H1 (cell line): ENCODE measurements around the gene ACO1. TPM values are rescaled to one million over a fixed set of nuclear protein-coding genes. Genes with fewer than 3 reads are reported as not detected.

Experiments
- CTCF ChIA-PET: fragments of 300-600 bp; sonication (Branson Sonifier 250); formaldehyde crosslinking; loops from one replicate; lab custom pipeline; 2021; ENCODE audit not compliant: partially characterized antibody; lab: Charles Lee
- POLR2A ChIA-PET: fragments of 300-600 bp; sonication (Branson Sonifier 250); formaldehyde crosslinking; loops from one replicate; lab custom pipeline; 2021; ENCODE audit warnings: inconsistent platforms; ENCODE audit not compliant: partially characterized antibody; lab: Charles Lee
- DNase-seq, 2 experiments: peaks; one replicate each; pipeline versions ENCODE4 v3.0.0 to v3.0.0-alpha.2; 2010 to 2022; ENCODE audit warnings: low spot score in 2 of 2, low read depth in 1 of 2, mixed read lengths in 1 of 2
- FAIRE-seq: peaks from 2 replicates; lab custom pipeline; 2011; peaks lifted over from hg19 to GRCh38; lab: Jason Lieb, UNC
- H2AFZ ChIP-seq: 2 replicates; pipeline ENCODE4 v1.8.1; 2012; ENCODE audit warnings: low read length, inconsistent platforms
- H2AK5ac ChIP-seq: 2 replicates; pipeline ENCODE4 v1.6.1; 2013; ENCODE audit warnings: low read depth, low read length
- H2BK120ac ChIP-seq: replicated peaks from 2 replicates; pipeline ENCODE3; 2013; ENCODE audit warnings: low read depth, low read length, inconsistent platforms
- H2BK12ac ChIP-seq: 2 replicates; pipeline ENCODE4 v1.6.1; 2013; ENCODE audit warnings: low read depth, low read length
- H2BK15ac ChIP-seq: 2 replicates; pipeline ENCODE4 v1.6.1; 2013; ENCODE audit warnings: low read length
- H2BK20ac ChIP-seq: 2 replicates; pipeline ENCODE4 v1.6.1; 2013; ENCODE audit warnings: low read length
- H2BK5ac ChIP-seq: 2 replicates; pipeline ENCODE4 v1.6.1; 2013; ENCODE audit warnings: low read depth, low read length
- H3K14ac ChIP-seq: 2 replicates; pipeline ENCODE4 v1.6.1; 2013; ENCODE audit warnings: inconsistent platforms; ENCODE audit not compliant: insufficient read length
- H3K18ac ChIP-seq: 2 replicates; pipeline ENCODE4 v1.6.1; 2013; ENCODE audit warnings: low read length; ENCODE audit errors: extremely low read depth
- H3K23ac ChIP-seq: 2 replicates; pipeline ENCODE4 v1.6.1; 2013; ENCODE audit warnings: inconsistent platforms; ENCODE audit not compliant: insufficient read length
- H3K23me2 ChIP-seq: 2 replicates; pipeline ENCODE4 v1.6.1; 2013; ENCODE audit warnings: low read depth, low read length
- H3K27ac ChIP-seq: 2 replicates; pipeline ENCODE4 v1.6.1; 2011; ENCODE audit warnings: low read depth, low read length, inconsistent platforms
- H3K27me3 ChIP-seq, 4 experiments: replicated peaks in 1 of 4; 1 replicate in 1 of 4; 2 replicates in 3 of 4; pipeline versions ENCODE4 v1.6.1 to v1.8.1; 2011 to 2013; ENCODE audit warnings: low read length in 3 of 4, mild to moderate bottlenecking in 3 of 4, inconsistent platforms in 2 of 4, mixed read lengths in 2 of 4, moderate library complexity in 1 of 4; ENCODE audit not compliant: control insufficient read depth in 3 of 4, insufficient read depth in 3 of 4; ENCODE audit errors: extremely low read depth in 1 of 4
- H3K36me3 ChIP-seq, 4 experiments: 2 replicates each; pipeline versions ENCODE4 v1.6.1 to v1.8.1; 2011 to 2013; ENCODE audit warnings: mild to moderate bottlenecking in 4 of 4, low read length in 3 of 4, moderate library complexity in 2 of 4, control low read depth in 1 of 4, inconsistent platforms in 1 of 4; ENCODE audit not compliant: insufficient read depth in 4 of 4, control insufficient read depth in 2 of 4
- H3K4ac ChIP-seq: replicated peaks from 2 replicates; pipeline ENCODE3; 2013; ENCODE audit warnings: low read length, low read depth, mixed read lengths, inconsistent platforms; ENCODE audit not compliant: insufficient read length
- H3K4me1 ChIP-seq, 4 experiments: replicated peaks in 1 of 4; 1 replicate in 1 of 4; 2 replicates in 3 of 4; pipeline versions ENCODE4 v1.6.1 to v1.8.1; 2011 to 2013; ENCODE audit warnings: low read length in 3 of 4, inconsistent platforms in 2 of 4, mixed read lengths in 1 of 4; ENCODE audit not compliant: insufficient read depth in 4 of 4, control insufficient read depth in 3 of 4
- H3K4me2 ChIP-seq, 2 experiments: 2 replicates each; pipeline versions ENCODE4 v1.6.1 to v1.8.1; 2011 to 2013; ENCODE audit warnings: low read depth in 2 of 2, low read length in 2 of 2, control low read depth in 1 of 2, inconsistent platforms in 1 of 2, mild to moderate bottlenecking in 1 of 2; ENCODE audit not compliant: insufficient read depth in 1 of 2
- H3K4me3 ChIP-seq, 4 experiments: fragments of 200-600, 300-600 bp in 1 of 4; sonication (generic), shearing (Covaris generic), sonication (Bioruptor Twin) in 1 of 4; 2 replicates each; pipeline versions ENCODE4 v1.5.1 to v1.8.1; 2011 to 2016; ENCODE audit warnings: low read length in 4 of 4, low read depth in 3 of 4, control low read depth in 2 of 4, inconsistent platforms in 2 of 4, mild to moderate bottlenecking in 2 of 4, mixed read lengths in 1 of 4, moderate library complexity in 1 of 4; ENCODE audit not compliant: insufficient read depth in 2 of 4; ENCODE audit errors: extremely low read depth in 1 of 4
- H3K56ac ChIP-seq: replicated peaks from 2 replicates; pipeline ENCODE3; 2013; ENCODE audit warnings: low read depth, mild to moderate bottlenecking, mixed read lengths, low read length, inconsistent platforms; ENCODE audit not compliant: insufficient read length
- H3K79me1 ChIP-seq: 2 replicates; pipeline ENCODE4 v1.6.1; 2013; ENCODE audit warnings: low read depth, low read length, control low read depth
- H3K79me2 ChIP-seq, 2 experiments: 2 replicates each; pipeline versions ENCODE4 v1.6.1 to v1.8.1; 2012 to 2013; ENCODE audit warnings: low read length in 2 of 2, mild to moderate bottlenecking in 2 of 2, inconsistent platforms in 1 of 2; ENCODE audit not compliant: insufficient read depth in 2 of 2, control insufficient read depth in 1 of 2
- H3K9ac ChIP-seq, 4 experiments: replicated peaks in 1 of 4; 1 replicate in 1 of 4; 2 replicates in 3 of 4; pipeline versions ENCODE4 v1.6.1 to v1.8.1; 2011 to 2013; ENCODE audit warnings: low read depth in 3 of 4, low read length in 3 of 4, control low read depth in 2 of 4, mild to moderate bottlenecking in 2 of 4, moderate library complexity in 2 of 4, inconsistent platforms in 1 of 4; ENCODE audit errors: extremely low read depth in 1 of 4
- H3K9me3 ChIP-seq, 2 experiments: 2 replicates each; pipeline versions ENCODE4 v1.6.1 to v1.8.1; 2012 to 2013; ENCODE audit warnings: mild to moderate bottlenecking in 2 of 2, moderate library complexity in 2 of 2, control low read depth in 1 of 2, inconsistent platforms in 1 of 2, low read depth in 1 of 2, low read length in 1 of 2, mixed read lengths in 1 of 2; ENCODE audit not compliant: insufficient read depth in 2 of 2
- H4K20me1 ChIP-seq, 2 experiments: replicated peaks in 1 of 2; 2 replicates each; pipeline versions ENCODE3 to v1.8.1; 2011 to 2013; ENCODE audit warnings: inconsistent platforms in 2 of 2, low read length in 2 of 2, mild to moderate bottlenecking in 1 of 2; ENCODE audit not compliant: insufficient read depth in 2 of 2, control insufficient read depth in 1 of 2
- H4K5ac ChIP-seq: 2 replicates; pipeline ENCODE4 v1.6.1; 2013; ENCODE audit warnings: low read length, low read depth, mixed read lengths, inconsistent platforms; ENCODE audit not compliant: insufficient read length
- H4K8ac ChIP-seq: 2 replicates; pipeline ENCODE4 v1.8.0; 2013; ENCODE audit warnings: mild to moderate bottlenecking, moderate library complexity, low read length, inconsistent platforms; ENCODE audit not compliant: insufficient read depth; ENCODE audit errors: extremely low read depth
- H4K91ac ChIP-seq: replicated peaks from 2 replicates; pipeline ENCODE3; 2013; ENCODE audit warnings: low read length, mixed read lengths, inconsistent platforms; ENCODE audit not compliant: insufficient read length
- KDM1A ChIP-seq: fragments of 200-600, 300-600 bp; sonication (generic); IDR thresholded peaks from 2 replicates; pipeline ENCODE4 v1.7.1; 2016; ENCODE audit warnings: mild to moderate bottlenecking, low read length, borderline replicate concordance
- POLR2A ChIP-seq, 2 experiments: IDR thresholded peaks; 1 replicate in 1 of 2; 2 replicates in 1 of 2; pipeline ENCODE4 v1.6.1; 2011; ENCODE audit warnings: low read depth in 2 of 2, low read length in 2 of 2, mild to moderate bottlenecking in 2 of 2; ENCODE audit errors: control extremely low read depth in 1 of 2
- WGBS, 2 experiments: shearing (Covaris generic) in 1 of 2; methylation state at CpG; one replicate each; pipeline versions ENCODE4 v1.1.6 to v1.1.7; 2013 to 2015; ENCODE audit warnings: low lambda C conversion rate in 2 of 2, mixed read lengths in 2 of 2, inconsistent platforms in 1 of 2, low coverage in 1 of 2, missing lambda C conversion rate in 1 of 2; ENCODE audit not compliant: insufficient replicate concordance in 2 of 2, insufficient coverage in 1 of 2, insufficient read length in 1 of 2; ENCODE audit errors: extremely low coverage in 1 of 2, missing lambda C conversion rate in 1 of 2; 5-methylcytosine and 5-hydroxymethylcytosine counted together
- polyA plus RNA-seq, 7 experiments: library from polyadenylated mRNA; depleted of rRNA in 3 of 7; stranded (reverse) in 5 of 7; unstranded in 2 of 7; fragments of >200 nt in 5 of 7; fragments of 200-250 nt in 2 of 7; gene quantifications; 1 replicate in 5 of 7; 2 replicates in 1 of 7; 4 replicates in 1 of 7; pipeline versions ENCODE4 v1.2.1 to v1.2.3, GENCODE V29; 2011 to 2013; ENCODE audit warnings: missing spikeins in 2 of 7, mixed read lengths in 2 of 7
- total RNA-seq: library from RNA; stranded (reverse); fragmentation: NEBNext Ultra II Directional; extraction: Animal tissue kit (Norgen Biotek cat#: 25700); gene quantifications from 2 replicates; pipeline ENCODE4 v1.2.1, GENCODE V29; 2021

ACO1 gene
- total and polyA plus RNA-seq, 2 of the 8 experiments (the other 6 are each of a cell fraction or from before 2014, with no cell fraction given), result 39.3 to 49.8 TPM

DNA sequence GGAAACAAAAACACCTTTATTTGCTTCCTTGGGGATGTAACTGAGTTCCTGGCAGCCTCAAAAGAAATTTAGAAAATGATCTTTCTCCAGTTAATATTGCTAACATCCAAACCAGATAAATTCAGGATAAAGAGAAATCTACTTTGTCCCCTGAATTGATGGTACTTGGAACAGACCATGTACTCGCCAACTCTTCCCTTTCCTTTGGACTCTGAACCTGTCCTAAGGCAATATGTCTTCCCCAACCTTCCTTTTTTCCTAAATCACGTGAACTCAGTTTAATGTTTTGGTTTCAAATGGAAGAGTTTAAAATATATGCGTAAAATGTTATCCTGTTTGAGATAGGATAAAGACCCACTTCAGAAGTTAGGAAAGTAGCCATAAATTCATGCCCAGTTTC, 28.0 kb downstream of the ACO1 start:
- CTCF ChIA-PET, result interaction anchor here (0.5 to 5.5 kb wide), 4 partner anchors 16 to 218 kb away, joined by 3 to 48 read pairs (median 4); no protein-coding TSS in a partner anchor

More for the DNA sequence above, 28.0 kb downstream of the ACO1 start:
- no peak overlapping the region for H2BK5ac ChIP-seq
- no peaks in the 10 kb centered on the region; a peak in 1 of 4 replicates for H3K9me3 ChIP-seq
- POLR2A ChIA-PET, result no interaction called here
- no peak overlapping the region for H2BK15ac ChIP-seq
- no peak overlapping the region for H2AFZ ChIP-seq
- no peak overlapping the region for H4K8ac ChIP-seq
- FAIRE-seq (no peak), DNase-seq (no peak)
- no peak overlapping the region for H3K9ac ChIP-seq
- no peaks in the 10 kb centered on the region for H3K23me2 ChIP-seq
- H3K4me2 ChIP-seq, result no peak overlapping the region
- H2AK5ac ChIP-seq, result no peak overlapping the region
- no peak overlapping the region for H3K14ac ChIP-seq
- H3K27me3 ChIP-seq, result no peaks in the 10 kb centered on the region
- no peak overlapping the region for H2BK20ac ChIP-seq
- H2BK120ac ChIP-seq, result no peak overlapping the region
- no peak overlapping the region for H3K4ac ChIP-seq
- H3K4me3 ChIP-seq, result no peak overlapping the region
- H4K5ac ChIP-seq, result no peak overlapping the region
- no peaks in the 10 kb centered on the region for H3K4me1 ChIP-seq
- H3K56ac ChIP-seq, result no peak overlapping the region
- no peak overlapping the region for H3K27ac ChIP-seq
- no peaks in the 10 kb centered on the region for H3K79me1 ChIP-seq
- no peaks in the 10 kb centered on the region for H3K79me2 ChIP-seq
- WGBS, 2 experiments, result 79% methylated on average over 3 of the region's 3 CpGs; no CpG with 5 or more reads in 1 of the 2 experiments
- no peak for TF ChIP-seq POLR2A (IDR thresholded peaks at IDR 0.05; ENCODE audit: control extremely low read depth in 1 of 2, low read depth in 2 of 2, low read length in 2 of 2)
- no peak for TF ChIP-seq KDM1A
- no peak overlapping the region for H3K23ac ChIP-seq
- no peak overlapping the region for H4K91ac ChIP-seq
- no peak overlapping the region for H2BK12ac ChIP-seq
- peaks cover 0 to 16% (median 7%) of the 10 kb centered on the region in 4 experiments; a peak in 6 of 8 replicates for H3K36me3 ChIP-seq
- H4K20me1 ChIP-seq, result no peaks in the 10 kb centered on the region
- H3K18ac ChIP-seq, result no peak overlapping the region
